ENCODE measurements around the gene LMO2.
A peak's percentile ranks its signal among the peaks of the same experiment; 100 is the strongest.

Gene LMO2

GRCh38 chr11:33861941-33862589 lies 29.8 kb downstream of the LMO2 start:
- Mint-ChIP-seq H3K36me3 (ENCODE audit: low read depth) (no peaks in the 10 kb centered on the region), H3K4me1 (peaks cover 65% of the 10 kb centered on the region), H3K4me3 (no peak overlapping the region), H3K27me3 (ENCODE audit: low read depth, poor library complexity) (no peaks in the 10 kb centered on the region), H3K27ac (peak overlapping the region; percentile 30), H3K9me3 (no peaks in the 10 kb centered on the region)
- DNase-seq: peak; percentile 26
- no peak for TF ChIP-seq CTCF (IDR thresholded peaks at IDR 0.05)

GRCh38 chr11:33861386-33861785 lies 30.5 kb downstream of the LMO2 start:
- H3K27ac Mint-ChIP-seq: peak overlapping the region; percentile 18
- no peaks in the 10 kb centered on the region for H3K27me3 Mint-ChIP-seq (ENCODE audit: low read depth, poor library complexity)
- no peaks in the 10 kb centered on the region for H3K9me3 Mint-ChIP-seq

DNA sequence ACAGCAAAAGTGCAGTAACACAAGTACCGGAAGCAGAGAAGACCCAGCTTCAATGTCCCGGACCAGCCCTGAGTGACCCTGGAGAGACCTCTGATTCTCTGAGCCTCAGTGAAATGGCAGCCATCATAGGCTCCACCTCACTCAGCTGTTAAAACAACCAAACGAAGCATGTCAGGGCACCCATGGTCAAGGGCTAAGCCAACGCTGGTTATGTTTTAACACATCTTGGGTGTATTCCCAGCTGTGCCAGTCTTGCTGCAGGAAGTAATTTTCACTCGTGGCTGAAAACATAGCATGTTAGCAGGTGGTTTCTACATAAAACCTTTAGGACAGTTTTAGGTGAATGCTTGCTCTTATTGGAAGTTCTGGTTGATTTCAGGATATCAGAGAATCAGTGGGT lies 30.9 kb downstream of the LMO2 start:
- H3K4me3 Mint-ChIP-seq: no peak overlapping the region
- DNase-seq: no peak
- H3K9me3 Mint-ChIP-seq: no peaks in the 10 kb centered on the region
- peak overlapping the region; percentile 18 for H3K27ac Mint-ChIP-seq
- TF ChIP-seq CTCF (IDR thresholded peaks at IDR 0.05): no peak
- no peaks in the 10 kb centered on the region for H3K36me3 Mint-ChIP-seq (ENCODE audit: low read depth)
- no peaks in the 10 kb centered on the region for H3K27me3 Mint-ChIP-seq (ENCODE audit: low read depth, poor library complexity)
- peaks cover 62% of the 10 kb centered on the region for H3K4me1 Mint-ChIP-seq

More at GRCh38 chr11:33861386-33861785, 30.5 kb downstream of the LMO2 start:
- no peak for TF ChIP-seq CTCF (IDR thresholded peaks at IDR 0.05)
- Mint-ChIP-seq H3K36me3 (ENCODE audit: low read depth) (no peaks in the 10 kb centered on the region), H3K4me3 (no peak overlapping the region), H3K4me1 (peaks cover 62% of the 10 kb centered on the region)
- DNase-seq: no peak

GRCh38 chr11:33859306-33859705 lies 32.6 kb downstream of the LMO2 start:
- Mint-ChIP-seq H3K27ac (no peak overlapping the region), H3K36me3 (ENCODE audit: low read depth) (no peaks in the 10 kb centered on the region), H3K4me3 (no peak overlapping the region), H3K9me3 (no peaks in the 10 kb centered on the region), H3K27me3 (ENCODE audit: low read depth, poor library complexity) (no peaks in the 10 kb centered on the region), H3K4me1 (peaks cover 62% of the 10 kb centered on the region)
- no peak for DNase-seq
- no peak for TF ChIP-seq CTCF (IDR thresholded peaks at IDR 0.05)

- peak; percentile 94 for TF ChIP-seq CTCF (IDR thresholded peaks at IDR 0.05)
- no peak overlapping the region for H3K4me3 Mint-ChIP-seq
- peak; percentile 85 for DNase-seq
- peaks cover 12% of the 10 kb centered on the region for H3K36me3 Mint-ChIP-seq (ENCODE audit: low read depth)
- peaks cover 48% of the 10 kb centered on the region for H3K4me1 Mint-ChIP-seq
- H3K9me3 Mint-ChIP-seq: peaks cover 5% of the 10 kb centered on the region
- H3K27ac Mint-ChIP-seq: no peak overlapping the region
- H3K27me3 Mint-ChIP-seq (ENCODE audit: low read depth, poor library complexity): no peaks in the 10 kb centered on the region
These were observed 33.9 kb downstream of the LMO2 start for GRCh38 chr11:33857933-33858371.

- peaks cover 27% of the 10 kb centered on the region for H3K4me1 Mint-ChIP-seq
- no peak for TF ChIP-seq CTCF (IDR thresholded peaks at IDR 0.05)
- H3K9me3 Mint-ChIP-seq: peaks cover 8% of the 10 kb centered on the region
- peaks cover 19% of the 10 kb centered on the region for H3K36me3 Mint-ChIP-seq (ENCODE audit: low read depth)
- no peak overlapping the region for H3K27ac Mint-ChIP-seq
- H3K4me3 Mint-ChIP-seq: no peak overlapping the region
- H3K27me3 Mint-ChIP-seq (ENCODE audit: low read depth, poor library complexity): no peaks in the 10 kb centered on the region
- DNase-seq: no peak
These were observed 36.4 kb downstream of the LMO2 start for GRCh38 chr11:33855500-33855899.
